Stimulated activated CD4-positive, alpha-beta T cell treated with anti-CD3 and anti-CD28 coated beads, Interleukin-2, amount 100 ng/mL, for 48 hours (primary cell): ENCODE measurements around the gene PPP1R1A.

Source experiments
- DNase-seq, 2 donors: peaks; one replicate each; pipeline ENCODE4 v3.0.0-alpha.2; 2020

The PPP1R1A gene

GRCh38 chr12:54603173-54603814 lies 14.8 kb upstream of the PPP1R1A start:
- peak; percentile 58 to 61 for DNase-seq

GRCh38 chr12:54602661-54603060 lies 14.2 kb upstream of the PPP1R1A start:
- no peak for DNase-seq

- DNase-seq, result no peak
Observed at GRCh38 chr12:54601841-54602240, 13.4 kb upstream of the PPP1R1A start.

- no peak for DNase-seq
Observed at GRCh38 chr12:54598970-54599369, 10.5 kb upstream of the PPP1R1A start.

- peak; percentile 54 to 59 for DNase-seq
Observed at GRCh38 chr12:54596526-54596946, 8.1 kb upstream of the PPP1R1A start.

- no peak for DNase-seq
Observed at GRCh38 chr12:54595471-54595870, 7.0 kb upstream of the PPP1R1A start.

GRCh38 chr12:54593725-54594124 lies 5.3 kb upstream of the PPP1R1A start:
- DNase-seq, result no peak

- no peak for DNase-seq
Observed at GRCh38 chr12:54593135-54593534, 4.7 kb upstream of the PPP1R1A start.

- DNase-seq, result no peak
Observed at GRCh38 chr12:54592316-54592715, 3.9 kb upstream of the PPP1R1A start.

- no peak for DNase-seq
Observed at GRCh38 chr12:54590978-54591591, 2.6 kb upstream of the PPP1R1A start.

GRCh38 chr12:54589964-54590363 lies 1.5 kb upstream of the PPP1R1A start:
- no peak for DNase-seq

- DNase-seq, result no peak
Observed at GRCh38 chr12:54588890-54589267, 420 bp upstream of the PPP1R1A start.

GRCh38 chr12:54587315-54587873 lies 1.1 kb downstream of the PPP1R1A start:
- DNase-seq, result no peak

GRCh38 chr12:54586620-54587019 lies 1.8 kb downstream of the PPP1R1A start:
- no peak for DNase-seq

- no peak for DNase-seq
Observed at GRCh38 chr12:54585243-54585642, 3.2 kb downstream of the PPP1R1A start.

- no peak for DNase-seq
Observed at GRCh38 chr12:54584128-54584527, 4.3 kb downstream of the PPP1R1A start.

GRCh38 chr12:54583726-54584125 lies 4.7 kb downstream of the PPP1R1A start:
- no peak for DNase-seq

GRCh38 chr12:54581412-54581811 lies 7.0 kb downstream of the PPP1R1A start:
- no peak for DNase-seq

GRCh38 chr12:54579696-54580333 lies 8.6 kb downstream of the PPP1R1A start:
- peak; percentile 86 to 90 for DNase-seq

- no peak for DNase-seq
Observed at GRCh38 chr12:54579258-54579657, 9.2 kb downstream of the PPP1R1A start.

GRCh38 chr12:54578778-54579177 lies 9.7 kb downstream of the PPP1R1A start:
- DNase-seq, result no peak

GRCh38 chr12:54572881-54573280 lies 15.6 kb downstream of the PPP1R1A start:
- DNase-seq, result no peak

GRCh38 chr12:54571193-54572188 lies 17.0 kb downstream of the PPP1R1A start:
- DNase-seq, result no peak
